Stimulated activated CD4-positive, alpha-beta T cell treated with anti-CD3 and anti-CD28 coated beads, TNF-alpha, amount 100 ng/mL, for 48 hours (primary cell): Measurements from ENCODE around the gene CCDC88C.

Experiments used
- DNase-seq, 3 donors: peaks; one replicate each; pipeline ENCODE4 v3.0.0-alpha.2; 2020; ENCODE audit warnings: low read depth in 3 of 3

Gene CCDC88C

DNA sequence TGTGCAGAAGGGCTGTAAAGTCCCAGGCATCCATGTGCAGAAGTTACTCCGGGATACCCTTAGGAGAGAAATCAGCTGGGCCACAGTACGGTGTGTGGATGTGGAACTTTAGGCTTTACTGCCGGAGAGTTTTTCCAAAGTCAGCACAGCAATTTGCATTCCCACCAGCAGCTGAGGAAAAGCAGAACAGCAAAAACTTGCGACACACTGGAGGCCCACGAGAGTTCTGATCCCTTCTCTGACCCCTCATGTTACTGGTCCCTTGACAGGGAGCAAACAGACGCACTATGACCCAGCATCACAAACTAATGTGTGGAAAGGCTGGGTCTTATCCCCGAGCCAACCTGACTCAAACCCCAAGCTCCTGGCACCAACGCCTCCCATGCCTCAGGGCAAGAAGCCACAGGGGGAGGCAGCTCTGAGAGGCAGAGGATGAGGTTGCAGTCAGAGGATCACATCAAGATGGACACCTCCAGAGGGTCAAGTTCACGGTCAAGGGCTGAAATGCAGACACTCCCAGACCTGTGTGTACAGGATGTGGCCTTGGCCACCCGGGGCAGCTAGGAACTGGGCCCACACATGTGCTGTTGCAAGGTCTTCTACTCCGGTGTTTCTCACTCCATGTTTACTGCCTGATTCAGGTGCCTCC, 38.6 kb downstream of the CCDC88C start:
- DNase-seq, result no peak

GRCh38 chr14:91377700-91378652, 39.6 kb downstream of the CCDC88C start:
- no peak for DNase-seq

DNA sequence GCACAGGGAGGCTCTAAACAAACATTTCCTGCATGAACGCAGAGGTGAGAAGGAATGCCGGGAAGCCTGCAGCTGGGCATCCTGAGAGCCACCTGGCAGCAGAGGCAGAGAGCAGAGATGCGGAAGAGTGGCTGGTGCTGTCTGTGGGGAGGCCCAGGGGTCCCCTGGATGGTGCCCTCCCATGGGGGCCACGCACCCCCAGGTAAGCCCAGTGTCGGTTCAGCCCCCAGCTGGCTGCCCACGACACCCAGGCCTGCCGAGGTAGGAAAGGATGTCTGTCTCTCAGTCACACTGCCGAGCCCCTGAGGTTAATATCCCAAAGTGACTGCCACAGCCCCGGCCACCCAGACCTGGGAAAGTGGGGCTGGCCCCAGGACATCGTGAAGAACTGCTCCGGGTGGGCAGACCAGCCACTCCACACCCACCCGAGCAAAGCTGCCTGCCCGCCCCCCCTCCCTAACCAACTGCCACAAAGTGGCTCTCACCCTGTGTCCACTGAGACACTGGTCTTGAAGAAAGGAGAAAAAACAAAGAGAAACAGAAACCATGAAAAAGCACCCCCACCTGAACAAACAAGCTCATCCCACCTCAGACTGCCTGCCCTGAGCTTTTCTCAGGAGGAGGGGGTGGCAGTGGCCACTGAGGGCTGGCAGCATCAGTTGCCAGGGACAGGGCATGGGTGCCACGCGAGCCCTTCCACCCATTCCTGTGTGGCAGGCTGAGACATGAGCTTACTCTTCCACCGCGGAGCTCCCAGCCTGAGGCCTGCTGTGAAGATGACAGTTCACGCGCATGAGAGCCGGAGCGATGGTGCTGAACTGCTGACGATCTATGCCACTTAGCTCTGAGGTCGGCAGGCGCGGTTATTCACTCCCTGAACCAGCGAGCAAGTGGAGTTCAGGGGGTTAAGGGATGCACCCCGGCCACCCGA, 40.8 kb downstream of the CCDC88C start:
- no peak for DNase-seq

GRCh38 chr14:91375720-91376452, 41.7 kb downstream of the CCDC88C start:
- DNase-seq, result no peak

GRCh38 chr14:91374879-91375702, 42.5 kb downstream of the CCDC88C start:
- DNase-seq, result no peak

DNA sequence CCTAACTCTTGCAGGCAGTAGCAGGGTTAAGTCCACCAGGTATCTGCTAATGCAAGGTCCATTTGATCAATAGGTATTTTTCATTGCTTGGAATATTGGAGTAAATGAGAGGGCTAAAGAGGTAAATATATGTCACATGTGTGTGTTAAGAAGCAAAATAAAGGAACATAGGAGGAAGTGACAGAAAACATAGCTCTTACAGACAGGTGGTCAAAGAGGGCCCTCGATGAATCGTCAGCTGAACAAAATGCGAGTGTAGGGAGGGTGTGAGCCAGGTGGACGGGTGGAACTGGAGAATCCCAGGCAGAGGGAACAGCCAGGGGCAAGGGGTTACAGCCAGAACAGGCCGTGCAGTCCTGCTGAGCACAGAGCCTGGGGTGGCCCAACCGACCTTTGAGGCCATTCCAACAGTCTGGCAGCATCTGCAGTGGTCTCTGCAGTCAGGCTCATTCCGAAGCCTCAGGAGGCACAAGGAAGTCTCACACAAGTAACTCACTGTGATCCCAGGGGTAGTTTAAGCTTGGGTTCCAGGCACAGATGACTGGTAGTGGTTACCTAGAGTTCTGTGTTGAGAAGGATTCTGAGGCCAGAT, 43.2 kb downstream of the CCDC88C start:
- no peak for DNase-seq

DNA sequence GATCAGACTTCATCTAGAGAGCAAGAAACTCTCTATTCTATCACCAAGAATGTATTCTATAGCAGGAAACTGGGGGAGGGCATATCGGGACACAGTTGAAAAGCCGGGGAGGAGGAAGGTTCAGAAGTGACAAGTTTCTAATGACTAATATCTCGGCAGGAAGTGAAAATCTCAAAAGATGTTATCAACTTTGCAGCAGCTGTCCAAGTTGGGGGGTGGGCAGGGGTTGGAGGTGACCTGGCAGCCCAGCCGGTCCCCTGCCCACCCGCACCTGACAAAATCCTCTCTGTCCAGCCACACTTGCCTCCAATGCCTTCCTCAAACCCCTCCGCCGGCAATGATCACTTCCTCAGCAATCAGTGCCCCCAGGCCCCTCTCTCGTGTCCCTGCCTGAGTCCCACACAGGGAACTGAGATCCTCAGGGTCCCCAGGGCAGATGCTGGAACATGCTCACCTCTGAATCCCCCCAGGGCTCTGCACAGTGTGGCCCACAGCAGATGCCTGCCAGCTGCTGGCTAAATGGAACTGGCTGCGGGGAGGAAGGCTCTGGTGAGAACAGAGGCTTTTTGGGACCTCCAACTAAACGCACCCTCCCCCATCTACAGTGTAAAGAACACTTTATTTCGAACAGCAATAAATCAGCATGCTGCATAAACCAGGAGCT, 43.9 kb downstream of the CCDC88C start:
- peak in 1 of 3 donors; percentile 46 for DNase-seq

DNA sequence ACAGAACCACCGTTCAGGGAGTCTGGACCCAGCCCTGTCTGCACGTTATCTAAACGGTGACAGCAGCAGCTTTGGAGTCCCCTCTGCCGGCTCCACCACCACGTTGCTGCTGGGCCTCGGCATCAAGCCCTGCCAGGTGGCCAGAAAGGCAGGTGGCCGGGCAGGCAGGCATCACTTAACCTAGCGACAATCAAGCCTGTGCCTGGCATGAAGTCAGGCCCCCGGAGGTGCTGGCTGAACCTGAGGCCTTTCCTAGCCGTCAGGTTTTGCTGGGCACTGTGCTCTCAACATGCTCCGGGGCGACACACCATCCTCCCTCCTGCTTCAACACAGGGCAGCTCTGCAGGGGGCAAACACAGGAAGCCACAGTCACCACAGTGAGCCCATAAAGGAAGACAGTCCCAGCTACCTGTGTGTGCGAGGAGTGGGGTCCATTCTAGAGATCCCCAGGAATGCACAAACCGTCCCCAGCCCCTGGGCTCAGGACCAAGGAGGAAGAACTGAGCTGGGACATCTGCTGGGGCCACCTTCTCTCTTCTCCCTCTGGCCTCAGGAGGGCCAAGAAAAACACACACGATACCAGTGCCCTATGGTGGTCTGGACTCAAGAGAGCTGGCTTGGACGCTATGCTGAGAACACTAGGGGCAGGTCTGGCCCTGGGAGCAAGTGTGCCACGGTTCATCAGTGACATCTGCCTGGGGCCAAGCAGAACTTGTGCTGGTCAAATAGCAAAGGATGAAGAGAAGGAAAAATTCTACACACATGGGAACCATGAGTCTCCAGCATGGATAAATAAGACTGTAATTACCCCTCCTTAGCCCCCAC, 44.7 kb downstream of the CCDC88C start:
- DNase-seq, result no peak

DNA sequence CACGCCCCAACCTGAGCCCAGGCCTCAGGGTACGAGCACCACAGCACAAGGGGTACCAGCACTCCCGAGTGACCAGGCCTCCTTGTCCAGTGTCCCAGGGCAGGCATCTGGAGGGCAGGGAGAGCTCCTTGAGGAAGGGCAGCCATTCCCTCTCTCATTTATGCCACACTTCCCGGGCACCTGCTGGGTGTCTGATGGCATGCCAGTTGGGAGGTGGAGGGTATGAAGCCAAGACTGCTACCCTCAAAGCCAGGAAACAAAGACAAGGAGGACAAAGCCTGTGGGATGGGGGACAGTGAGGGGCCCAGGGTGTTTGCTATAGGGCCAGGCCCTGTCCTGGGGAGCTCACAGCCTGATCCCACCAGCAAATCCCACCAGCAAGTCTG, 45.6 kb downstream of the CCDC88C start:
- DNase-seq, result no peak

GRCh38 chr14:91371011-91371989, 46.3 kb downstream of the CCDC88C start:
- DNase-seq, result no peak

DNA sequence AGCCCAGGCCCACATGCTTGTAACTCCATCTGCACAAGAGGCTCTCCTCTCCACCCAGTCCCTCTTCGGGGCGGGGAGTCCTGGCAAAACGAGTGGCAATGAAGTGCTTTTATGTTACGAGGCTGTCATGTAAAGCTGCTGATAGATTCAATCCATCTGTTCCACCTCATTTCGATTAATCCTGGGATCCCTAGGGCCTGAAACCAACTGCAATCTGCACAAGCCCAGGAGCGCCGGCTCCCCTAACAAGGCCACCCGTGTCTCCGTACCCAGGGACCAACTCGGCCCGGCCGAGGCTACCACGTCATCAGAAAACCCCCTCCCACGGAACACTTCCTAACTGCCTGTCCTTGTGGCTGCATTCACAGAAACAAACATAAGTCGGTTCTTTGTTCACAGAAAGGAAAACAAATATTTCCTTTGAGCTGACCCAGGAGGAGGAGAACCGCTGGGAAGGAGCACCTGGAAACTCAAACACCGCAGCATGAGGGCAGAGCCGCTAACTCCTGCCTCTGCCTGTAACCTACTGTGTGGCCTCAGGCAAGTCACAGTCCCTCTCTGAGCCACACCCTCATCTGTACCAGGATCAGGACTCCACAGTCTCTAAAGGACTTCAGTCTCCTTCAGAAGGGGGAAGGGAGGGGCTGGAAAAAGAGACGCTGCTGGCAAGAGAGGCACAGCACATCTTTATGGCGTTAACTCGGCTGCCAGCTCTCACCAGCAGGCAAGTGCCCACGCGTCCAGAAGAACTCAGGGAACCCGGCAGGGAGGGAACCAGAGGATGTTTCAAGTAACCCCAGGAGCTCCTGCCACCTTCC, 47.8 kb downstream of the CCDC88C start:
- no peak for DNase-seq

- no peak for DNase-seq
Observed at GRCh38 chr14:91368776-91369416, 48.7 kb downstream of the CCDC88C start.

DNA sequence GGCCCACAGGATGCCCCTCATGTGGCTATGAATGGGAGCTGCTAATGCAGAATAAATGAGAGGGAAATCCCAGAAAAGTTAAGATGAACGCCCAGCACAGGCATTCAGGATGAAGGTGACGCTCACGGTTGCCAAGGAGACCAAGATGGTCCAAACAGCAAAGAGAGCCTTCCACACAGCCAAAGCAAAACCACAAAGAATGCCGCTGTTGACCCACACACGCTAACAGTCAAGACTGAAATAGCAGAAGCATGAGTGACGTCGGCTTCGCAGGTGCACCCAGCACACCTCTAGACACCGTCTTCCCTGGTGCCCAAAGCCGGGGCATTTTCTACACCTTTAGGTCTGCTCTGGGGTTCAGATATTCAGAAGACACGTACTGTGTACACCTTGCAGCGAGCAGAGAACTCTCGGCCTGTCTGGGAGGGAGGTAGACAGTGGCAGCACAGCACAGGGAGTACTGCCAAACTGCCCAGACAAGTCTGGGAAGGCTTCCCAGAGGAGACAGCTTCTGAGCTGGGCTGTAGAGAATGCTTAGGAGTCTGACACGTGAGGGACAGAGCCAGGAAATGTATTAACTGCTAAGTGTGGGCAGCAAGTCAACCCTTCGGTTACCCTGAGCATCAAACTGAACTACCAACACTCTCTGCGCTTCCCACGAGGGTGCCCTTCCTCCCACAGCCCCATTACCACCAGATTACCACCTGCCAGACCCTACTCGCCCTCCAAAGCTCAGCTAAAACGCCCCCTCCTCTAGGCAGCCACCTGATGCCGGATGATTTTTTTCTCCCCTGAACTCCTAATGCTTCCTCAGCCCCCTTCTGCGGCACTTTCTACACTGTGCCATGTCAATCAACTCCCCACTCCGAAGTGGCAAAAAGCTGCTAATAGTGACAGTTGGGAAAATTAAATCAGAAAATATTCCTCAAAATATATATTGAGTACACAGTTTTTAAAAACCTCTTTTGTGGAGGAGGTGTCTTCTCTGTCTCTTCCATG, 50.1 kb downstream of the CCDC88C start:
- peak in 1 of 3 donors; percentile 43 for DNase-seq

DNA sequence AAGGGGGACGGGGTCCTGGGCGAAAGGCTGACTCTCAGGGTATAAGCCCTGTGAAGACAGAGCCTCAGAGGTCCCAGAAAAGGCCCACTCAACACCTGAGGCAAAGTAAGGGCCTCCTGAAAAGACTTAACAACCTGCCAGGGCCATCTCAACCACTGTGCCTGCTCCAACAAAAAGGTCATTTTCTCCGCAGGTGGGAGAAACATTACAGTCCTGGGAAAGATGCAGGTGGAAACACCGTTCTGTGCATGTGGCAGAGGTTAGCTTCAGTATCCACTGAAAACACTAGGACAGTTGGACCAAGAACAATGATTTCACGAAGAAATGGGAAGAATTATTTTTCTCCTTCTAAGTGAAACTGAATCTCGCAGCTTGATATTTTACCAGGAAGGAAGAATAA, 50.9 kb downstream of the CCDC88C start:
- DNase-seq, result no peak

DNA sequence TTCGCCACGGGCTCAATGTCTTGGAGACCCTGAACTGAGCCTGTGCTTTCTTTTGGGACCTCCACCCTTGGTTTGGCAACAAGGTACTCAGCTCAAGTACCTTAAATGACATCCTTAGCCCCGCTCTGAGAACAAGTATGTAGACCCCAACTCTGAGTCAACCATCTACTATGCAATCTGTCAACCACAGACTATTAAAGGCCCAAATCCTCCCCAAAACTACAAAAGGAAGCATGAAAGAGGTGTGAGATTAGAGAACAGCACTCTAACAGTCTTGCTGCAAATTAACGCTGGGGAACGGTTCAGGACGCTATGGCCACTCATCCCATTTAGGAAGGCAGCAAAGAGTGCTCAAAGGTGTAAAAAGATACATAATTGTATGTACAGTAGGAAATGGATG, 52.1 kb downstream of the CCDC88C start:
- no peak for DNase-seq
